CD4-positive, alpha-beta T cell treated with Interleukin-17A for 1 hour (primary cell): ENCODE measurements around the gene POR.
"Not testable (repeated sequence)": the region's sequence is repeated elsewhere in the genome, so short reads cannot be mapped to it uniquely, and the experiment has no call there.

ENCODE experiments used
- DNase-seq: peaks from one replicate; pipeline ENCODE4 v3.0.0-alpha.2; 2020

POR gene

DNA sequence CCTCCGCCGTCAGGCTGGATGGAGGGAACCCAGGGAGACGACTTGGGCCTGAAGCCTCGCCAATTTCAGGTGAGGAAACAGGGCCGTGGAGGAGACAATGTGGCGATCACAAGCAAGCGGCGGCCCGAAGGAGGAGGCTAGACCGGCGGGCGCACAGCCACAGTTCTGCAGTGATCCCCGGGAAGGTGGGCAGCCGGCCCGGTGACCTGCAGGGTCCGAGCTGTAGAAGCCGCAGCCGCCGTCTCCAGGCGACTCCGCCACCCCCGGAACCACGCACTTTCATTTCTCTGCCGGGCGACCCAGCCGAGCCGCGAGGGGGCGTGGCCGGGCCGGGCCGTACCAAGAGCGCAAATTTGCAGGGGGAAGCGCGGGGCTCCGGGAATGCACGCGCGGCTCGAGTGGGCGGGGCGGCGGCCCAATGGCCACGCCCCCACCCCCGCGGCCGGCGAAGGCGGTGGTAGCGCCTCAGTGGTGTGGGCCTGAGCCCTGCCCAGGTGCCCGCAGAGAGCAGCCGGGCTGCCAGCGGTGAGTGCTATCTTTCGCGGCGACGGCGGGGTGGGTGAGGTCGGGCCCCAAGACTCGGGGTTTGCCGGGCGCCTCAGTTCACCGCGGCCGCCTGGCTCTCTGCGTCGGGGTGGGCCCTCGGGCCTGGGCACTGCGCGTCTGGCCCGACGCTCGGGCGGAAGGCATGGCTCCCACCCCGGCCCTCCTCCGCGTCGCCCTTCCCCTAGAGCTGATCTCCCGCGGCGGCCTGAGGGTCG, at the start of gene POR:
Gene POR (plus strand): TSS at position 501 of the 761 bp plus-strand sequence. CDS start 38,847 bp downstream, outside the sequence.
- peak; percentile 98 for DNase-seq

DNA sequence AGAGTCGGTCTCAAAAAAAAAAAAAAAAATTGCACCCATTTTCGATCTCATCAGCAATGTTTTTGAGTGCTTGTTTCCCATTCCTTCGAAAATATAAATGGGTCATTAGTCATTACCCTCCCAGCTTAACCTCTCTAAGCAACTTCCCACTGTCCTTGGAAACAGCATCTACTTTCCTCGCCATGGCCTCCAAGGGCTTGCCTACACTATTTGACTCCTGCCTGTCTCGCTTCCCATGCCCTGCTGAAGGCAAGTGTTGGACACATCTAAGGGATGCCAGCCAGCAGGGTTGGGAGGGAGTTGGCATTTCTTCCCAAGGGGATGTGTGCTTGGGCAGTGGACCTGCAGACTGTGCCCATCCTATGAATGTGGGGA, 48.9 kb upstream of the POR start:
- no peak for DNase-seq

DNA sequence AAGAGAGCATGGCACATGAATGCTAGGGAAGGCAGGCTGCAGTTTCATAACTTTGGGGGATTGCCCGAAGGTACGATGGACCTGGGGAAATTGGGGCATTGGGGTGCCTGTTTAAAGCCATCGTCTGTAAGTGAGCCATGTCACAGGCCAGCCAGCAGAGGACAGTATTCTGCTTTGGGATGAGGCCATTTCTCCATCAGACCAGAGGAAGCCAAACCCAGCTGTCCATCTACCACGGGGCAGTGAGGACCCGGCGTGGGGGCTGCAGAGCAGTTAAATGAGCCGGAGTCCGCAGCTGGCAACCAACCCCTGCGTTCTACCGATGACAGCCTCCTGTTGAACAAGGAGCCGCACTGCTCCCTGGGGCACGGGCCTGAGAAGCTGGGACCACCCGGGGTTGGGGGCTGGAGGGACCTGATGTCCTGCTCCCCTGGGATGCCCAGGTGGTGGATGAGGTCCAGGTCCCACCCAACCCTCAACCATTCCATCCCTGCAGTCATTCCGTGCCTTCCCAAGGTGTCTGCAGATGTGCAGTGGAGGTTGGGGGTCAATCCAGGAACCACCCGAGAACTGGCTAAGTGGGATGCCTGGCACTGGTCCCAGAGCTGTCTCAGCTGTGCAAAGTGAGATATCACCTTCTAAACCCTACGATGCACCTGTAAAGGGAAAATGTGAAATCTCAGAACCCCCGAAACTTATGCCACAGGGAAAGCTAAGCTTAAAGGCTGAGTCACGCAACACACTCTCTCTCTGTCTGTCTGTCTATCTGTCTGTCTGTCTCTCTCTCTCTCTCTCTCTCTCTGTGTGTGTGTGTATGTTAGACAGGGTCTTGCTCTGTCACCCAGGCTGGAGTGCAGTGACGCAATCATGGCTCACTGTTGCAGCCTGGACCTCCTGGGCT, 48.2 kb upstream of the POR start:
- DNase-seq = peak; percentile 62

DNA sequence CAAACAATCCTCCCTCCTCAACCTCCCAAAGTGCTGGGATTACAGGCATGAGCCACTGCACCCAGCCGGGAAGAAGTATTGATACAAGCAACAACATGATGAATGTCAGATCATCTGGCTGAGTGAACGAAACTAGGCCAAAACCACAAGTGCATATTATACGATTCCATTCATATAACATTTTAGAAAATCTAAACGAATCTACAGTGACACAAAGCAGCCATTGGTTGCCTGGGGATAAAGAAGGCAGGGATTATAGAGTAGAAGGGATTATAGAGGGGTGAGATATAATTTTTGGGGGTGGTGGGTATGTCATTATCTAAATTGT, 47.6 kb upstream of the POR start:
- DNase-seq = no peak

DNA sequence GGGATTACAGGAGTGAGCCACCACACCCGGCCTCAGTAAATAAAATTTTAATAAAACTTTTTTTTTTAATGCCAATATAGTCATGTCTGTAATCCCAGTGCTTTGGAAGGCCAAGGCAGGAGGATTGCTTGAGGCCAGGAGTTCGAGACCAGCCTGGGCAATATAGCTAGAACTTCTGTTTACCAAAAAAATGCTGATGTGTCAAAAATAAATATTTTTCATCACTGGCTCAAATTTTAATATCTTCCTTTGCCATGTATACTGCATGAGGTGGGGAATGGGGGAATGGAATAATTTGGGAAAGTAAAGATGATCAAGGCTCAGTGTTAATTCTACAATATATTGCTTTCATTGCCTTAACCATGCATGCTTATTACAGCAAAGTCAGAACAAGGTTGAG, 46.8 kb upstream of the POR start:
- no peak for DNase-seq

DNA sequence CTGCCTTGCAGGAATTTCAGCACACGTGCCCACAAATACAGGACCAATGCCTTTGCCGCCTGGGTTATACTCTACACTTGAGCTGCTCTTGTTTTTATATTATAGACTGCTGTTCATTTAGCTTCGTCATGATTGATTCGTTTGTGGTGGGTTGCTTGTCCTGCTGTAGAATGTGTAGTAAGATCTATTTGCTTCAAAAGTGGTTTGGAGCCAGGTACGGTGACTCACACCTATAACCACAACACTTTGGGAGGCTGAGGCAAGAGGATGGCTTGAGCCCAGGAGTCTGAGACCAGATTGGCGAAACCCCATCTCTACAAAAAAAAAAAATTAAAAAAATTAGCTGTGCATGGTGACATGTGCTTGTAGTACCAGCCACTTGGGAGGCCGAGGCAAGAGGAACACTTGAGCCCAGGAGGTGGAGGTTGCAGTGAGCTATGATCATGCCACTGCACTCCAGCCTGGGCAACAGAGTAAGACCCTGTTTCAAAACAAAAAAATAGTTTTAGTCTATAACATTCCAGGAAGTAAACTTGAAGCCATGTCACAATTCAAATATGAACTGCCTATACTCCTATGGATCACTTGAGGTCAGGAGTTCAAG, 45.1 kb upstream of the POR start:
- DNase-seq = no peak

DNA sequence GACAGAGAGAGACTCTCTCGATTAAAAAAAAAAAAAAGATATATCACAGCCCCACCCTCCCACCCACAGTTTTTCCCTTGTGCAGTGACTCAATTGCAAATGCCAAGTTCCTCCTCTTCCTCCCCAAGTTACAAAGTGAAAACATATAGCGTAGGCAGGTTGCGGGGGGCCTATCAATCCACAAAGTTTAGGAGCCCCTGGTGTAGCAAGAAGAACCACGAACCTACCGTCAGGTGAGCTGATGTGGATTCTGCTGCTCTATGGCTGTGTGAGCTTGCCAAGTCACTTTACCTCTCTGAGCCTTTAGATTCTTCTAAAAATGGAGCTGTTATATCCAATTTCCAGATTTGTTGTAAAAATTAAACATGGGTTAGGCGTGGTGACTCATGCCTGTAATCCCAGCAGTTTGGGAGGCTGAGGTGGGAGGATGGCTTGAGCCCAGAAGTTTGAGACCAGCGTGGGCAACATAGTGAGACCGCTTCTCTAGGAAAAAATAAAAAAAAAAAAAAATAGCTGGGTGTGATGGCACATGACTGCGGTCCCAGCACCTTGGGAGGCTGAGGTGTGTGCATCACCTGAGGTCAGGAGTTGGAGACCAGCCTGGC, 44.3 kb upstream of the POR start:
- no peak for DNase-seq

DNA sequence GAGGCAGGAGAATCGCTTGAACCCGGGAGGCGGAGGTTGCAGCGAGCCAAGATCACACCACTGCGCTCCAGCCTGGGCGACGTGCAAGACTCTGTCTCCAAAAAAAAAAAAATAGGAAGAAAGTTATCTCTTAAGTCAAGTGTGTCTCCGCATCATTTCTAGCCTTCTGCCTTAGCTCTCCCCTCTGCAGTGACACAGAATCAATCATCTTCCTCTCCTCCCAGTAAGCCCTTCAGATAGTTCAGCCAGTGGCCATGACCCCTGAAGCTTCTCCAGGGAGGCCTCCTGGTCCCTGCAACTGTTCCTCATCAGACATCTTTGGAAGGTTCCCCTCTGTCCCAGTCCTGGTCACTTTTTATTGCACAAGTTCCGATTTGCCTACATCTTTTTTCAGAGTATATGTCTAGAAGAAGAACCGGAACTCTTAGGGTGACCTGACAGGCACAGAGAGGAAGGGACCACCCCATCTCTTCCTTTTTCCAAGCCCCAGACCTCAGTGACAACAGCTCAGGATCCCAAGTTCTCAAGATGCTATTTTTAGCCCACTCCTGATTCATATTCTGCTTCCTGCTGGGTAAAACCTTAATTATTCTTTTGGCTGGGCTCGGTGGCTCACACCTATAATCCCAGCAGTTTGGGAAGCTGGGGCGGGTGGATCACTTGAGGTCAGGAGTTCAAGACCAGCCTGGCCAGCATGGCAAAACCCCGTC, 42.7 kb upstream of the POR start:
- no peak for DNase-seq

DNA sequence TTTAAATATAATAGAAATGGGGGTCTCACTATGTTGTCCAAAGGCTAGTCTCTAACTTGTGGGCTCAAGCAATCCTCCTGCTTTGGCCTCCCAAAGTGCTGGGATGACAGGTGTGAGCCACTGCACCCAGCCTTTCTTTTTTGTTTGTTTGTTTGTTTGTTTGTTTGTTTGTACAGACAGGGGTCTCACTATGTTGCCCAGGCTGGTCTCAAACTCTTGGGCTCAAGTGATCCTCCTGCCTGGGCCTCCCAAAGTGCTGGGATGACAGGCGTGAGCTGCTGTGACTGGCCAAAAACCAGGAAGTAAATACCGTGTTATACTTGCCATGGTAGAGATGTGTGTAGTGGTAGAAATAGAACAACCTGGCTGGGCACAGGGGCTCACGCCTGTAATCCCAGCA, 40.8 kb upstream of the POR start:
- not testable (repeated sequence) for DNase-seq

DNA sequence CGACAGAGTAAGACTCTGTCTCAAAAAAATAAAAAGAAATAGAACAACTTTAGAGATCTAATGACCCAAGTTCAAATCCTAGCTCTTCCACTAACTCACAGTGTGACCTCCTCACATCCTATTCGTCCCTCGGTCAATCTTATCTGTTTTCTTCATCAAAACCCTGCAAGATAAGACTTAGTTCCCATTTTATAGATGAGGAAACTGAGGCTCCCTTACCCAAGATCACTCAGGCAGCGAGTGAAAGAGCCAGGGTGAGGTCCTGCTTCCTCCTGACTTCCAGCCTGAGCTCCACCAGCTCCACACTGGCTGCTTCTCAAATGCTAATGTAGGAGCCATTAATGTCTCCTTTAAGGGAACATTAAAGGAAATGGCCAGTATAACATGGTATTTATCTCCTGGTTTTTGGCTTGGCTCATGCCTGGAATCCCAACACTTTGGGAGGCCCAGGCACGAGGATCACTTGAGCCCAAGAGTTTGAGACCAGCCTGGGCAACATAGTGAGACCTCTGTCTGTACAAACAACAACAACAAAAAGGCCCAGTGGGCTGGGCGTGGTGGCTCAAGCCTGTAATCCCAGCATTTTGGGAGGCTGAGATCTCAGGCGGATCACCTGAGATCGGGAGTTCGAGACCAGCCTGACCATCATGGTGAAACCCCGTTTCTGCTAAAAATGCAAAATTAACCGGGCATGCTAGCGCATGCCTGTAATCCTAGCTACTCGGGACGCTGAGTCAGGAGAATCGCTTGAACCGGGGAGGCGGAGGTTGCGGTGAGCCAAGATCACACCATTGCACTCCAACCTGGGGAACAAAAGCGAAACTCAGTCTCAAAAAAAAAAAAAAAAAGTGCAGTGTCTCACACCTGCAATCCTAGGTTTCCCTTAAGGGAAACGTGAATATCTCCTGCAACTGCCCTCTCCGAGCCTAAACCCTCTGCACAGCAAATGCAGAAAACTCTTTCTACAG, 39.6 kb upstream of the POR start:
- no peak for DNase-seq

DNA sequence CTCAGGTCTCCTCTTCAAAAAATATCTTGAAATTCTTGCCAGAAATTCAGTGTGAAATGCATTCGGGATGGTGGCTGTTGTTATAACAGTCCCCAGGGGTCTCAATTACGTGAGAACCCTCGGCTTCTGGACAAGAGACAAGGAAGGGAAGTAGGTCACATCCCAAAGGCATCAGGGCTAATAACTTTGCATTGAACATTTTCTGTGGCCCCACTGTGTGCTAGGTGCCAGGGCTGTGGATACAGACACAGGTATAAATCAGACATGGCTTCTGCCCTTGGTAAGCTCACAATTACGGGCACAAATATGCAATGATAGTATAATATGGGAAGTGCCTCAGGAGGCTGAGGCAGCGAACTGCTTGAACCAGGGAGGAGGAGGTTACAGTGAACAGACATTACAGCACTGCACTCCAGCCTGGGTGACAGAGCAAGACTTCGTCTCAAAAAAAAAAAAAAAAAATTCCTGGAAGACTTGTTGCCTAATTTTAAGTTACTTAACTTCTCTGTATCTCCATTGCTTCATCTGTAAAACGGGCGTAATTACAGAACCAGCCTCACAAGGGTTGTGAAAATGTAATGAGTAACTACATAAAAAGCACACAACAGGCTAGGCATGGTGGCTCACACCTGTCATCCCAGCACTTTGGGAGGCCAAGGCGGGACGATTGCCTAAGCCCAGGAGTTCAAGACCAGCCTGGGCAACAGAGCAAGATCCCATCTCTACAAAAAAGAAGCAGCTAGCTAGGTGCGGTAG, 38.7 kb upstream of the POR start:
- DNase-seq = no peak

DNA sequence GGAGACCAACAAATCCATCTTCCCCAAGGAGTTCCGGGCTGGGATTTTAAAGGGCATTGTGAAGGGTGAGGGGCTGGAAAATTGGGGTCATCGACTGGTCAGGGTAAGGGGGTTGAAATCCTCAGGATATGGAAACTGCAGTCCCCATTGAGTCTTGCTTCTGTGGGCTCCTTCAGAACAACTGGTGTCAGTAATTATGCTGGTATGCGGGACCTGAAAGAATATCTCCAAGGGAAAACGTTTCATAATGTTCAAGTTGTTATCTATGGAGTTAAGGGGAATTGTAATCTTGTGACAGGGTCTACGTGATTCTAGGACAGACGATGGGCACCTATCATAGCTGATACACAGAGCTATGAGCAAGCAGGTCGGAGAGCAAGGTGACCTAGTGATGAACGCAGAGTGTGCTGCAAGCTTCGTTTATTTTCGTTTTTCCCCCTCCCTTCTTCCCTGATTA, 36.6 kb upstream of the POR start:
- no peak for DNase-seq

DNA sequence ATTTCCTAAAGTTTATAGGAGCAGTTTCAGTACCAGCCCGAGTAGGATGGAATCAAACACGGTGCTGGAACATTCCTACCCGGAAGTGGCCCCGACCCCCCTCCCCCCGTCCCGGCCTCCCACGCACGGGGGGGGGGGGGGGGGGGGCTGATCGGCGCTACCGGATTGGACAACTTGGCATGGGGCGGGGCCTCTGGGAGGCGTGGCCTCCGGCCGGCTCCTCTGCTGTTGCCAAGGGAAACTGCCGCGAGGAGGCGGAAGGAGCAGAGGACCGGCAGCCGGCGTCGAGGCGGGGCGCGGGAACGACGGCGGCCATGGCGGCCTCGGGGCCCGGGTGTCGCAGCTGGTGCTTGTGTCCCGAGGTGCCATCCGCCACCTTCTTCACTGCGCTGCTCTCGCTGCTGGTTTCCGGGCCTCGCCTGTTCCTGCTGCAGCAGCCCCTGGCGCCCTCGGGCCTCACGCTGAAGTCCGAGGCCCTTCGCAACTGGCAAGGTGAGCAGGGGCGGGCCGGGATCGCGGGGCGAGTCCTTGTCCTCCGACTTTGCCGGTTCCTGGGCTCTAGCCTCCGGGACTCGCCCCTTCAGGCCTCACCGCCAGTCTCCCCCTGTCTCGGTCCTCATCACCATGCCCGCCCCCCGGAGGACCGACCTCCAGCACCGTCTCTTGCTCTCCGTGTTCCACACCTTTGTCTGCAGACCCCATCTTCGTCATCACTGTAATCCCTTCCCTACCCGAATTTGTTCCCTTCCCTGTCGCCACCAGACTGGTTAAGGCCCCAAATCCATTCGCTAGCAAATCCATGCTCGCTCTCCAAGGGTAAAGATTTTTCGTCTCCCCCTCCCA, 36.0 kb upstream of the POR start, which contains the start of gene RHBDD2:
Gene RHBDD2 (plus strand): TSS at position 266 of the 843 bp plus-strand sequence. CDS start 49 bp downstream, at position 315.
- DNase-seq = peak; percentile 97

DNA sequence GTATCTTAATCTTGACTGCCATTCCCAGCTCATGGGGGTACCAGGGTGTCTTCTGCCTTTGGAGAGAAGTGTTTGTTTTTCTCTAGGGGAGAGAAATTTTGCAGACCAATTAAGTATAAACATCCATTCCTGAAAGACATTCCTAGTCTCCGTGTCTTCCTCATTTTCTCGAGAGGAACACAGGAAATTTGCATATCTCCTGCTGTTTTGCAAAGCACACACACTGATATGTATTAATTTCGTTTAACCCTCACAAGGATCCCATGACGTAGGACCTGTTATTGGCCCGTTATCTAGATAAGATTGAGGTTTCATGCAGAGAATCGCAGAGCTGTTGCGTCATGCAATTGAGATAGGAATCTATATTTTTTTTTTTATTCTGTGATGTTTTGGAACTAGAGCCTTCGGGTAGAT, 35.2 kb upstream of the POR start:
- DNase-seq = peak; percentile 80

DNA sequence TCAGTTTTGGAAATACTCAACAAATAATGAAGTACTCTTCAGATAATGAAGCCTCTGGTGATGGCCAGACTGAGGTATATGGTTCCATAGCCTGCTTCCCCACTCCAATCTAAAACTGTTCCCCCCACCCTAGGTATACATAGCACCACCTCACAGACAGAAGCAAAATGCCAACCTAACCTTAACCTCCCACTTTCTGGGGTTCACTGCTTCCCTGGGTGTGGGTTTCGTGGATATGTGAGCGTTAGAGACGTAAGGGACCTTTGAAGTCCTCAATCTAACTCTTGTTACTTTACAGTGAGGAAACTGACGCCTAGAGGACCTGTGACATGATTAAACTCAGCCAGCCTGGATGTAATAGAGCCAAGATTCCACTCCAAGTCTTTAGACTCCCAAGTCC, 34.7 kb upstream of the POR start:
- no peak for DNase-seq

DNA sequence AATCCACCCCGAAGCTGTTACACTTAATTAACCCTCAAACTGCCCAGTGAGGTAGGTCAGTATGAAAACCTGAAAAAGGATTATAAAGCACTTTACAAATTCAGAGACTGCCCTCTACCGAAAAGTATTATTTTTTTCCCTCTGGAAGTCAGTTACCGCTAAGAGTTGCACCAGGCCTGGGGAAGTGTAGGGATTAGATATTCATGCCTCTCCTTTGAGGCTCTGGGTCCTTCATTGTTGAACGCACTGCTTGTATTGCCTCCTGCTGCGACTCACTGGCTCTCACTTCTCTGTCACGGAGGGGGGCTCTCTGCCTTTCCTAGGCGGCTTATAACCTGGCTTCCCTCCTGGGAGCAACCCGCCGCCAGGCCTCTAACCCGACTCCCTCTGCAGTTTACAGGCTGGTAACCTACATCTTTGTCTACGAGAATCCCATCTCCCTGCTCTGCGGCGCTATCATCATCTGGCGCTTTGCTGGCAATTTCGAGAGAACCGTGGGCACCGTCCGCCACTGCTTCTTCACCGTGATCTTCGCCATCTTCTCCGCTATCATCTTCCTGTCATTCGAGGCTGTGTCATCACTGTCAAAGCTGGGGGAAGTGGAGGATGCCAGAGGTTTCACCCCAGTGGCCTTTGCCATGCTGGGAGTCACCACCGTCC, 33.4 kb upstream of the POR start:
- no peak for DNase-seq

DNA sequence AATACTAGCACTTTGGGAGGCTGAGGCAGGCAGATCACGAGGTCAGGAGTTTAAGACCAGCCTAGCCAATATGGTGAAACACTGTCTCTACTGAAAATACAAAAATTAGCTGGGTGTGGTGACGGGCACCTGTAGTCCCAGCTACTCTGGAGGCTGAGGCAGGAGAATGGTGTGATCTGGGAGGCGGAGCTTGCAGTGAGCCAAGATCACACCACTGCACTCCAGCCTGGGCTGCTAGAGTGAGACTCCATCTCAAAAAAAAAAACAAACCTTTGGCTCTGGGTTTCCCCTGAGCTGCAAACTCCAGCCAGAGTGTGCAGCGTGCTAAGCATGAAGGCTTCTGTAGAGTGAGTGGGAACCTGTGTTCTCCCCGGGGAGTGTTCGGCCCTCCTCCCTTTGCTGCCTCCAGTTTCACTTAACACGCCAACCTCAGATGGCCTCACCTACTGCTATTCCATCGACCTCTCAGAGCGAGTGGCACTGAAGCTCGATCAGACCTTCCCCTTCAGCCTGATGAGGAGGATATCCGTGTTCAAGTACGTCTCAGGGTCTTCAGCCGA, 31.6 kb upstream of the POR start:
- not testable (repeated sequence) for DNase-seq

DNA sequence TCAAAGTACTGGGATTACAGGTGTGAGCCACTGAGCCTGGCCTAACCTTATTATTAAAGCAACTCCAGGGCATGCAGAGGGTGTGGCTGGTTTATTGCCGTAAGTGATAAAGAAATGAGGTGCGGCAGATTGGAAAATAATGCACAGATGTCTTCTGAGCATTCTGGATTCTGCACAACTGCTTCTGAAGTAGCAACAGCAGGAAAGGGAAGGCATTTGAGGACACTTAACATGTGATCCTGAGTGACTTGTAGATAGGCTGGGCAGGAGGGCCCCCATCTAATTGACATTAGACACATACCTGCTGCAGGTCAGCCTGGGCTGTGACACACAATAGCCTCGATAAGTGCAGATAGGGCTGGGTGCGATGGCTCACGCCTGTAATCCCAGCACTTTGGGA, 30.5 kb upstream of the POR start:
- no peak for DNase-seq

DNA sequence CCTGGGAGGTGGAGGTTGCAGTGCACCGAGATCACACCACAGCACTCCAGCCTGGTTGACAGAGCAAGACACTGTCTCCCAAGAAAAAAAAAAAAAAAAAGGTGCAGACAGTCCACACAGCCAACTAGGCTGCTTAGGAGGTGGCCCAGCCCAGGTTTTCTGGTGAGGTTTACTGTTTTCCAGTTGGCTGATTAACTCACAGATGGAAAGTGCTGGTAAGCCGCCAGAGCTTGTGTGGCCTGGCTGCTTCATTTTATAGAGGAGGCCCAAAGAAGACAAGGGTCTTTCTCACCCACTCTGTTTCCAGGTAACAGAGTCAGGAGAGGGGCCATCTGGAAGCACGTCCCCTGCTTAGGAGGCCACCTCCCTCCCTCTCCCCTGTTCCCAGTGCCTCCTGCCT, 29.9 kb upstream of the POR start:
- DNase-seq = no peak
